CD4-positive, alpha-beta memory T cell (primary cell): ENCODE data around the gene INO80D. TPM values are rescaled to one million over a fixed set of nuclear protein-coding genes. Genes with fewer than 3 reads are reported as not detected.
A peak's percentile ranks its signal among the peaks of the same experiment; 100 is the strongest.
"Not testable (repeated sequence)": the region's sequence is repeated elsewhere in the genome, so short reads cannot be mapped to it uniquely, and the experiment has no call there.

Experiments
- CTCF ChIA-PET: fragments of 350-600 bp; sonication (Branson Sonifier 250); formaldehyde crosslinking; loops from one replicate; lab custom pipeline; 2021; ENCODE audit warnings: inconsistent platforms; ENCODE audit not compliant: partially characterized antibody; lab: Charles Lee
- POLR2A ChIA-PET: fragments of 350-600 bp; sonication (Branson Sonifier 250); formaldehyde crosslinking; loops from one replicate; lab custom pipeline; 2021; ENCODE audit not compliant: partially characterized antibody; lab: Charles Lee
- DNase-seq, 5 donors: peaks; one replicate each; pipeline versions ENCODE4 v3.0.0 to v3.0.0-alpha.2; 2020 to 2022; ENCODE audit warnings: mixed read lengths in 1 of 5
- H3K27ac ChIP-seq: one replicate; pipeline ENCODE4 v1.7.0; 2013; ENCODE audit warnings: low read depth, low read length
- H3K27me3 ChIP-seq: 2 replicates; pipeline ENCODE4 v1.7.0; 2013; ENCODE audit warnings: mild to moderate bottlenecking, low read length, moderate library complexity; ENCODE audit not compliant: insufficient read depth
- H3K36me3 ChIP-seq: 2 replicates; pipeline ENCODE4 v1.7.0; 2013; ENCODE audit warnings: mild to moderate bottlenecking, low read length, moderate library complexity; ENCODE audit not compliant: insufficient read depth
- H3K4me1 ChIP-seq: 2 replicates; pipeline ENCODE4 v1.7.0; 2013; ENCODE audit warnings: mild to moderate bottlenecking, low read length, moderate library complexity; ENCODE audit not compliant: insufficient read depth
- H3K4me3 ChIP-seq, 2 donors: one replicate each; pipeline ENCODE4 v1.7.0; 2013; ENCODE audit warnings: low read length in 2 of 2, mild to moderate bottlenecking in 1 of 2
- H3K9me3 ChIP-seq, 2 donors: one replicate each; pipeline ENCODE4 v1.7.0; 2013; ENCODE audit warnings: low read length in 2 of 2, control low read depth in 1 of 2; ENCODE audit not compliant: control insufficient read depth in 1 of 2
- H3K27ac Mint-ChIP-seq, 7 donors: one replicate each; pipeline ENCODE4 v1.8.0; 2020 to 2021; ENCODE audit warnings: mixed read lengths in 7 of 7, mild to moderate bottlenecking in 6 of 7, inconsistent platforms in 3 of 7, moderate library complexity in 3 of 7
- H3K27me3 Mint-ChIP-seq, 2 donors: one replicate each; pipeline ENCODE4 v1.8.0; 2020 to 2021; ENCODE audit warnings: mixed read lengths in 2 of 2
- H3K36me3 Mint-ChIP-seq, 2 donors: one replicate each; pipeline ENCODE4 v1.8.0; 2020 to 2021; ENCODE audit warnings: mixed read lengths in 2 of 2, inconsistent platforms in 1 of 2, mild to moderate bottlenecking in 1 of 2
- H3K4me1 Mint-ChIP-seq, 4 donors: one replicate each; pipeline ENCODE4 v1.8.0; 2020 to 2021; ENCODE audit warnings: mixed read lengths in 4 of 4, mild to moderate bottlenecking in 1 of 4
- H3K4me3 Mint-ChIP-seq, 8 donors: one replicate each; pipeline ENCODE4 v1.8.0; 2020 to 2021; ENCODE audit warnings: mixed read lengths in 8 of 8, mild to moderate bottlenecking in 7 of 8, moderate library complexity in 6 of 8, inconsistent platforms in 3 of 8
- H3K9me3 Mint-ChIP-seq, 8 donors: one replicate each; pipeline ENCODE4 v1.8.0; 2020 to 2021; ENCODE audit warnings: mixed read lengths in 8 of 8, mild to moderate bottlenecking in 5 of 8, inconsistent platforms in 3 of 8, moderate library complexity in 1 of 8
- intact Hi-C: fragments of 100-400 bp; cut with micrococcal nuclease; formaldehyde crosslinking; loops from one replicate; pipeline ENCODE4 v1.15.1; 2023
- polyA plus RNA-seq, 2 donors: library from polyadenylated mRNA; unstranded; fragments of 300-500 nt; fragmentation: Illumina TruSeq; gene quantifications; one replicate each; pipeline ENCODE4 v1.2.3, GENCODE V29; 2021
- total RNA-seq, 2 experiments: library from RNA; stranded (reverse); gene quantifications; one replicate each; pipeline ENCODE4 v1.2.3, GENCODE V29; 2021

The INO80D gene
- total and polyA plus RNA-seq, 4 experiments from 2014 or later: 8.1 to 41.3 (median 25.1) TPM

DNA sequence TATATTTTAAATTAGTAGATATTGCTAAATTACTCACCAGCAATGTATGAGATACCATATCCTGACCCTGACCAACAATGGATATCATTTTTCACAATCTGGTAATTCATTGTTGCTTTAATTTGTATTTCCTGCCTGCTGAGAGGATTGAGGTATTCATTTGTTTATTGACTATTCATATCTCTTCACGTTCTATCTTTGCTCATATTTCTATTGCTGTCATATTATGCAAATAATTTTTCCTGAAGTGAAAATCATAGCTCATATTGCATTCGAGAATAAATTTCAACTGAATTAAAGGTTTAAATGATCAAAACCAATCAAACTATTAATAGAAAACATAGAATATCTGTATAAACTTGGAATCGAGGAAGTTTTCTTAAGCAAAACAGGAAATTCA lies 31.0 kb downstream of the INO80D start:
- H3K27ac ChIP-seq: no peak overlapping the region
- peaks cover 9% of the 10 kb centered on the region for H3K4me1 ChIP-seq
- H3K4me3 ChIP-seq: no peak overlapping the region
- peak overlapping the region in 2 of 7 donors; percentile 1 to 49 for H3K27ac Mint-ChIP-seq
- no peaks in the 10 kb centered on the region for H3K27me3 ChIP-seq
- peaks cover 19% of the 10 kb centered on the region for H3K36me3 ChIP-seq
- no peak for DNase-seq
- no peaks in the 10 kb centered on the region for H3K9me3 ChIP-seq
- peaks cover 10 to 22% (median 19%) of the 10 kb centered on the region in 4 donors for H3K4me1 Mint-ChIP-seq
- no peaks in the 10 kb centered on the region for H3K27me3 Mint-ChIP-seq
- ChIA-PET POLR2A (interaction anchor here (0.6 kb wide), 1 partner anchor 16 kb away, joined by 3 read pairs; no protein-coding TSS in a partner anchor), CTCF (no interaction called here)
- intact Hi-C loops: no loop called here
- H3K4me3 Mint-ChIP-seq: no peak overlapping the region
- no peaks in the 10 kb centered on the region for H3K9me3 Mint-ChIP-seq
- peaks cover 40 to 64% of the 10 kb centered on the region in 2 donors for H3K36me3 Mint-ChIP-seq

DNA sequence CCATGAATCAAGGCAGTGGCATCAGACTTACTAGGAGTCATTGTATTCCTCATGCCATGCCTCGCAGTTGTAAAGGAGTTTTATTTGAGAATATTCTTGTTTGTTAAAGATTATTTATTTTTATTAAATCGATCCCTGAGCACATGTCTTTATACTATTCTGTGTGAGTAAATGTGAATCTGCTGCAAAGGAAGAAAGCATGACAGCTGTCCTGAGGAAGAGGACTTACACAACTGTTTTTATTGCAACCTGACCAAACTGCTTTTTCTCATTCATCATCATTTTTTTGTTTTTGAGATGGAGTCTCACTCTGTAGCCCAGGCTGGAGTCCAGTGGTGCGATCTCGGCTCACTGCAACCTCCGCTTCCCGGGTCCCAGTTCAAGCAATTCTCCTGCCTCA lies 34.1 kb downstream of the INO80D start:
- CTCF ChIA-PET: no interaction called here
- Histone ChIP-seq H3K27ac (no peak overlapping the region), H3K9me3 (no peaks in the 10 kb centered on the region), H3K27me3 (no peaks in the 10 kb centered on the region), H3K4me1 (peaks cover 9% of the 10 kb centered on the region), H3K36me3 (peaks cover 18% of the 10 kb centered on the region), H3K4me3 (no peak overlapping the region)
- no peak overlapping the region for H3K27ac Mint-ChIP-seq
- H3K27me3 Mint-ChIP-seq: no peaks in the 10 kb centered on the region
- no peak for DNase-seq
- no peak overlapping the region for H3K4me3 Mint-ChIP-seq
- intact Hi-C loops: no loop called here
- H3K36me3 Mint-ChIP-seq: peaks cover 46 to 56% of the 10 kb centered on the region in 2 donors
- no peaks in the 10 kb centered on the region for H3K9me3 Mint-ChIP-seq
- POLR2A ChIA-PET: no interaction called here
- H3K4me1 Mint-ChIP-seq: peaks cover 15 to 30% (median 21%) of the 10 kb centered on the region in 4 donors

DNA sequence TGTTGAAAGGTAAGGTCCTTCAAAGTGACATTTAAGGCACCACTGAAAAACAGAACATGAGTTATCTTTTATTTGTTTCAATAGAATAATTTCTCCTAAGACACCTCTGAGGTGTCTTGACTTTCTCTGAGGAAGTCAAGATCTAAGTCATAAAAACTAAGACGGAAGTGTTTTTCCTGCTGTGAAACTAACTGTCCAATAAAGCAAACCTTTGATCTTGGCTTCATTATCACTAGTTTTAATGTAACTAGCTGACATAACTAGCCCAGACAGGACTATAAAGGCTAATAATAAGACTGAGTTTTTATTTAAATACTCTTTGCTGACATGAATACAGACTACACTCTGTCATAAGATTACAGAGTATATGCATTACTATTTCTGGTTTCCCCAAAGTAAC lies 36.6 kb downstream of the INO80D start:
- Mint-ChIP-seq H3K4me1 (peaks cover 10 to 22% (median 16%) of the 10 kb centered on the region in 4 donors), H3K27ac (no peak overlapping the region), H3K4me3 (no peak overlapping the region), H3K27me3 (no peaks in the 10 kb centered on the region), H3K36me3 (peaks cover 43 to 56% of the 10 kb centered on the region in 2 donors), H3K9me3 (no peaks in the 10 kb centered on the region)
- intact Hi-C loops: no loop called here
- Histone ChIP-seq H3K9me3 (no peaks in the 10 kb centered on the region), H3K36me3 (peaks cover 7% of the 10 kb centered on the region), H3K4me3 (no peak overlapping the region), H3K27me3 (no peaks in the 10 kb centered on the region), H3K27ac (no peak overlapping the region), H3K4me1 (no peaks in the 10 kb centered on the region)
- ChIA-PET CTCF (no interaction called here), POLR2A (no interaction called here)
- no peak for DNase-seq

DNA sequence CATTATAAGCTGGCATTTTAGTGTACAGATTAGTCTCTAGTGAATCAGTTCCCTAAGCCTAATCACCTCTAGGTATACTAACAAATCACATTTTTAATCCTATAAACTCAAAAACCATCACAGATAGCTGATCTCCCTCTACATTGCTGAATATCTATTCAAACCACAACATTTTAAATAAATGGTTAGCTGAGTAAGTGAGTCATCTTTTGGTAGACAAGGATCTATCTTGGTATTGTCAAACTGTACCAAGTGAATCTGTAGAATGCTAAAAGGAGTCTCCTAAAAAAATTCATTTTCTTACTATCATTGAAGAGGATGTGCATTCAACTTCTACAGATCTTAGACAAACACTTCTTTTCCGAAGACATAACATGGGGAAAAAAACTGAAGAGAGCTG lies 40.7 kb downstream of the INO80D start:
- no peak overlapping the region for H3K27ac ChIP-seq
- no peaks in the 10 kb centered on the region for H3K27me3 ChIP-seq
- H3K9me3 ChIP-seq: no peaks in the 10 kb centered on the region
- Mint-ChIP-seq H3K27me3 (no peaks in the 10 kb centered on the region), H3K4me1 (peaks cover 16 to 34% (median 26%) of the 10 kb centered on the region in 4 donors), H3K36me3 (peaks cover 52 to 58% of the 10 kb centered on the region in 2 donors), H3K4me3 (no peak overlapping the region), H3K9me3 (no peaks in the 10 kb centered on the region), H3K27ac (no peak overlapping the region)
- intact Hi-C loops: no loop called here
- no peak overlapping the region for H3K4me3 ChIP-seq
- POLR2A ChIA-PET: interaction anchor here (0.7 kb wide), 1 partner anchor 40 kb away, joined by 3 read pairs; no protein-coding TSS in a partner anchor
- no peak for DNase-seq
- peaks cover 7% of the 10 kb centered on the region for H3K36me3 ChIP-seq
- CTCF ChIA-PET: interaction anchor here (1.3 kb wide), 1 partner anchor 9 kb away, joined by 3 read pairs; no protein-coding TSS in a partner anchor
- H3K4me1 ChIP-seq: no peaks in the 10 kb centered on the region

DNA sequence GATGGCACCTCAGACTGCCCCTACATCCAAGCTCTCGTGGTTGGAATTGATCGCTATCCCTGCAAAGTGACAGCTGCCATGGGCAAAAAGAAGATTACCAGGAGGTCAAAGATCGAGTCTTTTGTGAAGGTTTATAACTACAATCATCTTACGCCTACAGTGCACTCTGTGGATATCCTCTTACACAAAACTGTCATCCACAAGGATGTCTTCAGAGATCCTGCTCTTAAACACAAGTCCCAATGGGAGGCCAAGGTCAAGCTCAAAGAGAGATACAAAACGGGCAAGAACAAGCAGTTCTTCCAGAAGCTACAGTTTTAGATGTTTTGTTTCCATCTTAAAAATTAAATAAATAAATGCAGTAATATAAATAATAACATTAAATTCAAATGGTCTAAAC lies 45.4 kb downstream of the INO80D start:
- DNase-seq: no peak
- Mint-ChIP-seq H3K36me3 (peaks cover 68 to 73% of the 10 kb centered on the region in 2 donors), H3K9me3 (peaks cover 0 to 3% (median 0%) of the 10 kb centered on the region in 8 donors), H3K27ac (no peak overlapping the region), H3K27me3 (no peaks in the 10 kb centered on the region), H3K4me3 (peak overlapping the region in 1 of 8 donors; percentile 28), H3K4me1 (peaks cover 18 to 40% (median 26%) of the 10 kb centered on the region in 4 donors)
- no peak overlapping the region for H3K27ac ChIP-seq
- H3K27me3 ChIP-seq: no peaks in the 10 kb centered on the region
- H3K9me3 ChIP-seq: no peaks in the 10 kb centered on the region
- CTCF ChIA-PET: no interaction called here
- POLR2A ChIA-PET: no interaction called here
- H3K36me3 ChIP-seq: peaks cover 13% of the 10 kb centered on the region
- intact Hi-C loops: no loop called here
- no peak overlapping the region for H3K4me3 ChIP-seq
- no peaks in the 10 kb centered on the region for H3K4me1 ChIP-seq

DNA sequence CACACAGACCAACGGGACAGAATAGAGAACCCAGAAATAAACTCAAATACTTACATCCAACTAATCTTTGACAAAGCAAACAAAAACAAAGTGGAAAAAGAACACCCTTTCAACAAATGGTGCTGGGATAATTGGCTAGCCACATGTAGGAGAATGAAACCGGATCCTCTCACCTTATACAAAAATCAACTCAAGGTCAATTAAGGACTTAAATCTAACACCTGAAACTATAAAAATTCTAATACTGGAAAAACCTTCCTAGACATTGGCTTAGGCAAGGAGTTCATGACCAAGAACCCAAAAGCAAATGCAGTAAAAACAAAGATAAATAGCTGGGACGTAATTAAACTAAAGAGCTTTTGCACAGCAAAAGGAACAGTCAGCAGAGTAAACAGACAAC lies 50.6 kb downstream of the INO80D start:
- H3K4me3 Mint-ChIP-seq, H3K4me1 ChIP-seq, H3K4me3 ChIP-seq, CTCF ChIA-PET, DNase-seq, H3K27me3 ChIP-seq, H3K27ac Mint-ChIP-seq, H3K27me3 Mint-ChIP-seq, POLR2A ChIA-PET, H3K27ac ChIP-seq, H3K9me3 ChIP-seq, intact Hi-C loops: not testable (repeated sequence)
- Mint-ChIP-seq H3K4me1 (peaks cover 35 to 61% (median 48%) of the 10 kb centered on the region in 4 donors), H3K36me3 (peaks cover 81 to 87% of the 10 kb centered on the region in 2 donors), H3K9me3 (peaks cover 0 to 10% (median 3%) of the 10 kb centered on the region in 8 donors)
- H3K36me3 ChIP-seq: peaks cover 10% of the 10 kb centered on the region

DNA sequence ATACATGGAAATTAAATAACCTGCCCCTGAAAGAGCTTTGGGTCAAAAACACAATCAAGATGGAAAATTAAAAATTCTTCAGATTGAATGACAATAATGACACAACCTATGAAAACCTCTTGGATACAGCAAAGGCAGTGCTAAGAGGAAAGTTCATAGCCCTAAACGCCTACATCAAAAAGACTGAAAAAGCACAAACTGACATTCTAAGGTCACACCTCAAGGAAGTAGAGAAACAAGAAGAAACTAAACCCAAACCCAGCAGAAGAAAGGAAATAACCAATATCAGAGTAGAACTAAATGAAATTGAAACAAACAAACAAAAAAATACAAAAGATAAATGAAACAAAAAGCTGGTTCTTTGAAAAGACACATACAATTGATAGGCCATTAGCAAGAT lies 52.5 kb downstream of the INO80D start:
- H3K27me3 ChIP-seq, intact Hi-C loops, H3K4me3 ChIP-seq, H3K27me3 Mint-ChIP-seq, CTCF ChIA-PET, POLR2A ChIA-PET, H3K4me1 ChIP-seq, DNase-seq, H3K9me3 ChIP-seq, H3K27ac ChIP-seq: not testable (repeated sequence)
- Mint-ChIP-seq H3K4me1 (peaks cover 35 to 63% (median 50%) of the 10 kb centered on the region in 4 donors), H3K9me3 (peaks cover 0 to 10% (median 3%) of the 10 kb centered on the region in 8 donors), H3K4me3 (peak overlapping the region in 5 of 8 donors; percentile 0 to 71 (median 43)), H3K27ac (peak overlapping the region in 5 of 7 donors; percentile 32 to 66 (median 61)), H3K36me3 (peaks cover 83 to 86% of the 10 kb centered on the region in 2 donors)
- peaks cover 16% of the 10 kb centered on the region for H3K36me3 ChIP-seq
